HepG2 (cell line): ENCODE measurements around the gene KATNB1. TPM values are rescaled to one million over a fixed set of nuclear protein-coding genes. Genes with fewer than 3 reads are reported as not detected.

Source experiments
- ATAC-seq: fragments of 200-7000 bp; cut with Tn5 transposase; 3 replicates; pipeline ENCODE4 v1.9.1; 2020; ENCODE audit warnings: mild to moderate bottlenecking, moderate library complexity
- BruUV-seq: library from RNA; stranded (reverse); fragments of 400-500 nt; replicated peaks from 2 replicates; lab custom pipeline; 2021; lab: Mats Ljungman, UMichigan
- CTCF ChIA-PET: fragments of 300-600 bp; formaldehyde crosslinking; extraction: SDS; loops from one replicate; lab custom pipeline; 2021; ENCODE audit warnings: low total read pairs, inconsistent platforms, low intra/inter-chr PET ratio; lab: Yijun Ruan, JAX
- POLR2A ChIA-PET: fragments of 350-600 bp; sonication (Branson Sonifier 250); formaldehyde crosslinking; loops from one replicate; lab custom pipeline; 2020; ENCODE audit warnings: antibody characterized with exemption, inconsistent platforms; lab: Yijun Ruan, JAX
- DNase-seq: peaks from one replicate; pipeline ENCODE4 v3.0.0-alpha.2; 2015; ENCODE audit warnings: low spot score
- FAIRE-seq: peaks from 3 replicates; lab custom pipeline; 2011; peaks lifted over from hg19 to GRCh38; lab: Jason Lieb, UNC
- H2AFZ ChIP-seq: one replicate; pipeline ENCODE4 v1.6.1; 2011; ENCODE audit warnings: low read length, inconsistent platforms
- H3K27ac ChIP-seq: fragments of 300-600 bp; 3 replicates; pipeline ENCODE4 v1.8.0; 2011; ENCODE audit warnings: mixed run types, mild to moderate bottlenecking, mixed read lengths, low read length, inconsistent platforms; ENCODE audit not compliant: insufficient read depth; ENCODE audit errors: extremely low read length
- H3K27me3 ChIP-seq, 2 experiments: fragments of 200-600 bp in 1 of 2; 2 replicates in 1 of 2; 3 replicates in 1 of 2; pipeline versions ENCODE4 v1.6.0 to v1.8.0; 2011; ENCODE audit warnings: low read length in 2 of 2, mild to moderate bottlenecking in 2 of 2, moderate library complexity in 2 of 2, inconsistent platforms in 1 of 2; ENCODE audit not compliant: insufficient read depth in 2 of 2, control insufficient read depth in 1 of 2
- H3K36me3 ChIP-seq, 2 experiments: fragments of 200-600 bp in 1 of 2; replicated peaks in 1 of 2; 2 replicates in 1 of 2; 3 replicates in 1 of 2; pipeline versions ENCODE4 v1.5.1 to v1.8.0; 2011; ENCODE audit warnings: low read length in 2 of 2, inconsistent platforms in 1 of 2; ENCODE audit not compliant: insufficient read depth in 2 of 2, control insufficient read depth in 1 of 2
- H3K4me1 ChIP-seq: 2 replicates; pipeline ENCODE4 v1.5.1; 2012; ENCODE audit warnings: low read length, inconsistent platforms; ENCODE audit not compliant: insufficient read depth
- H3K4me2 ChIP-seq: 2 replicates; pipeline ENCODE4 v1.6.0; 2011; ENCODE audit warnings: low read depth, low read length, inconsistent platforms
- H3K4me3 ChIP-seq, 3 experiments: fragments of 200-600 bp in 1 of 3; sonication (generic), shearing (Covaris generic) in 1 of 3; replicated peaks in 1 of 3; 2 replicates each; pipeline ENCODE4 v1.5.1; 2011 to 2016; ENCODE audit warnings: low read length in 3 of 3, inconsistent platforms in 2 of 3, low read depth in 2 of 3, mild to moderate bottlenecking in 2 of 3, control low read depth in 1 of 3, mixed read lengths in 1 of 3; ENCODE audit not compliant: insufficient read depth in 1 of 3
- H3K79me2 ChIP-seq: one replicate; pipeline ENCODE4 v1.6.1; 2011; ENCODE audit warnings: low read length, inconsistent platforms; ENCODE audit not compliant: insufficient read depth
- H3K9ac ChIP-seq: 2 replicates; pipeline ENCODE4 v1.6.0; 2011; ENCODE audit warnings: mild to moderate bottlenecking, low read depth, low read length, inconsistent platforms; ENCODE audit not compliant: insufficient read depth
- H3K9me3 ChIP-seq: 2 replicates; pipeline ENCODE4 v1.5.1; 2012; ENCODE audit warnings: mild to moderate bottlenecking, low read length
- H4K20me1 ChIP-seq: 2 replicates; pipeline ENCODE4 v1.6.0; 2011; ENCODE audit warnings: inconsistent platforms, mild to moderate bottlenecking, low read length, moderate library complexity; ENCODE audit not compliant: insufficient read depth
- EEA1 ChIP-seq: sonication (generic); formaldehyde crosslinking; IDR thresholded peaks from 2 replicates; pipeline ENCODE4 v1.5.1; 2020; ENCODE audit warnings: mild to moderate bottlenecking, missing genetic modification reagents, borderline replicate concordance
- HDAC1 ChIP-seq: sonication (generic); formaldehyde crosslinking; IDR thresholded peaks from 2 replicates; pipeline ENCODE4 v1.5.1; 2020; ENCODE audit warnings: mild to moderate bottlenecking, missing genetic modification reagents
- HES4 ChIP-seq: sonication (generic); formaldehyde crosslinking; IDR thresholded peaks from 2 replicates; pipeline ENCODE4 v1.9.0; 2021; ENCODE audit warnings: mild to moderate bottlenecking, missing genetic modification reagents, borderline replicate concordance
- POLR2G ChIP-seq: fragments of 200-400 bp; formaldehyde crosslinking; IDR thresholded peaks from 2 replicates; pipeline ENCODE4 v1.6.1; 2018; ENCODE audit warnings: mild to moderate bottlenecking, low read depth, low read length, moderate library complexity
- SRF ChIP-seq: IDR thresholded peaks from 2 replicates; pipeline ENCODE4 v1.6.1; 2011; ENCODE audit warnings: mild to moderate bottlenecking, low read depth, low read length, moderate library complexity
- TBX3 ChIP-seq: fragments of 450-650 bp; IDR thresholded peaks from 2 replicates; pipeline ENCODE4 v1.6.1; 2017; ENCODE audit warnings: antibody characterized with exemption, mild to moderate bottlenecking, inconsistent platforms, borderline replicate concordance
- TOE1 ChIP-seq: sonication (generic); formaldehyde crosslinking; IDR thresholded peaks from 2 replicates; pipeline ENCODE4 v1.4.0; 2020; ENCODE audit warnings: mild to moderate bottlenecking, missing genetic modification reagents
- ZFP36L2 ChIP-seq: sonication (generic); formaldehyde crosslinking; IDR thresholded peaks from 2 replicates; pipeline ENCODE4 v1.4.0; 2020; ENCODE audit warnings: missing genetic modification reagents
- ZFX ChIP-seq: sonication (generic); formaldehyde crosslinking; IDR thresholded peaks from 2 replicates; pipeline ENCODE4 v1.4.0; 2020; ENCODE audit warnings: mild to moderate bottlenecking, low read depth, missing genetic modification reagents, moderate library complexity
- ZNF589 ChIP-seq: sonication (generic); formaldehyde crosslinking; conservative IDR thresholded peaks from 2 replicates; pipeline ENCODE4 v1.8.0; 2022; ENCODE audit warnings: mild to moderate bottlenecking, moderate library complexity, missing genetic modification reagents
- ZNF615 ChIP-seq: sonication (generic); formaldehyde crosslinking; IDR thresholded peaks from 2 replicates; pipeline ENCODE4 v1.5.0; 2020; ENCODE audit warnings: mild to moderate bottlenecking, missing genetic modification reagents, borderline replicate concordance
- ZNF629 ChIP-seq: sonication (generic); formaldehyde crosslinking; conservative IDR thresholded peaks from 2 replicates; pipeline ENCODE4 v1.5.0; 2020; ENCODE audit warnings: missing genetic modification reagents
- WGBS: methylation state at CpG from one replicate; pipeline ENCODE4 v1.1.6; 2017; ENCODE audit warnings: low lambda C conversion rate; 5-methylcytosine and 5-hydroxymethylcytosine counted together
- in situ Hi-C: cut with HindIII; loops from 2 replicates; pipeline ENCODE4 v1.10.0; 2017; ENCODE audit warnings: low pct_unique_long_range_greater_than_20kb; ENCODE audit not compliant: extremely low pct_ligation_motif_present
- intact Hi-C: fragments of 100-400 bp; cut with micrococcal nuclease; formaldehyde crosslinking; loops from one replicate; pipeline ENCODE4 v1.10.0; 2022; ENCODE audit not compliant: unreplicated experiment
- polyA plus RNA-seq, 8 experiments: library from polyadenylated mRNA; depleted of rRNA in 3 of 8; stranded (reverse) in 7 of 8; unstranded in 1 of 8; fragments of >200 nt; fragmentation: Illumina TruSeq in 4 of 8; extraction: Trizol in 4 of 8; gene quantifications; 2 replicates each; pipeline versions ENCODE4 v1.2.1 to v1.2.3, GENCODE V29; 2011 to 2016; ENCODE audit warnings: low read depth in 4 of 8, missing spikeins in 1 of 8, mixed read lengths in 1 of 8; ENCODE audit not compliant: insufficient read depth in 1 of 8
- total RNA-seq, 5 experiments: library from RNA; depleted of rRNA; stranded (reverse); fragments of >200 nt; fragmentation: Illumina TruSeq; extraction: Trizol; gene quantifications; 2 replicates each; pipeline ENCODE4 v1.2.3, GENCODE V29; 2016; ENCODE audit warnings: low read depth in 1 of 5
- TF ChIP-seq, protein P1 (sequence below): sonication (generic); formaldehyde crosslinking; IDR thresholded peaks from 2 replicates; pipeline ENCODE4 v1.5.0; 2020; ENCODE audit warnings: missing genetic modification reagents, mild to moderate bottlenecking, borderline replicate concordance
- TF ChIP-seq, protein P2 (sequence below): sonication (generic); formaldehyde crosslinking; conservative IDR thresholded peaks from 2 replicates; pipeline ENCODE4 v1.8.0; 2022; ENCODE audit warnings: low read depth, missing genetic modification reagents

Gene KATNB1
- total and polyA plus RNA-seq, 2 of the 13 experiments (the other 11 are each of a cell fraction or from before 2014, with no cell fraction given), result 31.5 to 43.5 TPM

DNA sequence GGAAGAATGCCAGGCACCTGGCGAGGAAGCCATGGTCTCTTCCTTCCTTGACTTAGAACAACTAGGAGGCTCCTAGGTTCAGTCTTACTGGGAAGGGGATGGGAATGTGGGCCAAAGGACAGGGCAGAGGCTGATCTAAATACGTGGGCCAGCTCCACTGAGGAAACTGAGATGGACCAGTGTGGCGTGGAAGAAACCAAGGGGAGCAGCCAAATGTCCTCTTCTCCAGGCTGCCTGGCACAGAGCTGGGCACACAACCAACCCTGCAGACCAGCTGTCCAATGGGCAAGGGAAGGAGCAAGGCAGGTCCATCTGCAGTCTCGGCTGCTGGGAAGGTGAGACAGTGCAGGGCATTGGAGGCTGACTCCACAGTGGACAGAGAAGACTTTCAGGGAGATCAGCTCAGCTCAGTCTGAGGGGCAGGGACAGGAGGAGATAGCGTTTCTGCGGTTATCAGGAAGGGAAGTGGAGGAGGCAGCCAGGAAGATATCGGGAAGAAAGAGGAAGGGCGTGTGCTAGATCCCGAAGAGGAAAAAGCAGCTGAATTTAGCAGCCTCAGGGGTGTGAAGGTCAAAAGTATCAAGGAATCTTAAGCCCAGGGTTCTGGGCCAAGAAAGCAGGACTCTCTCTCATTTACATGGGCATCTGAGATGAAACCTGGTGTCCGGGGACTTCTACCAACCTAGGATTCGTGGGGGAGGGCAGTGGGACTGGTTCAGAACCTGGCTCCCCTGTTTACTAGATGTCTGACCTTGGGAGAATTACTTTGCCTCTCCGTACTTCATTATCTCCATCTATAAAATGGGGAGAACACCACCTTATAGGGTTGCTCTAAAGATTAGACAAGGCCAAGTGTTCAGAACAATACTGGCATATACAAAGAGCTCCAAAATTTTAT lies 64.9 kb downstream of the KATNB1 start:
- no peaks in the 10 kb centered on the region for H3K27me3 ChIP-seq
- H3K79me2 ChIP-seq, result peaks cover 40% of the 10 kb centered on the region
- H4K20me1 ChIP-seq, result no peaks in the 10 kb centered on the region; the same call in 1 of the 2 replicates
- in situ Hi-C loops (no loop called here), intact Hi-C loops (no loop called here)
- 0 out of 2 replicates have a peak overlapping the region, but pooled peaks have one; percentile 3 for H3K9ac ChIP-seq
- DNase-seq (no peak), FAIRE-seq (no peak), ATAC-seq (no peak)
- ChIA-PET POLR2A (interaction anchor here (1.5 to 12.4 kb wide), 7 partner anchors 10 to 318 kb away, joined by 3 to 141 read pairs (median 5); partner anchors contain the start of gene KATNB1), CTCF (interaction anchor here (1.8 kb wide), 1 partner anchor 43 kb away, joined by 6 read pairs; no protein-coding TSS in a partner anchor)
- peak overlapping the region in 2 of 3 experiments; percentile 77 to 89; a peak in 4 of 6 replicates for H3K4me3 ChIP-seq
- no peak overlapping the region for H2AFZ ChIP-seq
- H3K36me3 ChIP-seq, result peaks cover 0 to 6% of the 10 kb centered on the region in 2 experiments; a peak in 1 of 5 replicates
- H3K9me3 ChIP-seq, result no peaks in the 10 kb centered on the region
- no TSS peak for BruUV-seq
- WGBS, result 82% methylated on average over 12 of the region's 12 CpGs
- peak overlapping the region; percentile 100 for H3K4me2 ChIP-seq
- peaks cover 89% of the 10 kb centered on the region for H3K4me1 ChIP-seq
- no peak overlapping the region for H3K27ac ChIP-seq
- TF ChIP-seq POLR2G, result no peak
- no peak for TF ChIP-seq ZNF615 (CRISPR knock-in tag)
- no peak for TF ChIP-seq ZFP36L2
- TF ChIP-seq ZNF589 (CRISPR knock-in tag), result no peak
- TF ChIP-seq TOE1 (CRISPR knock-in tag), result no peak
- TF ChIP-seq HDAC1 (CRISPR knock-in tag), result peak; percentile 3; the same call in 1 of the 2 replicates
- peak; percentile 34; the same call in 1 of the 2 replicates for TF ChIP-seq HES4
- TF ChIP-seq, protein P1, sequence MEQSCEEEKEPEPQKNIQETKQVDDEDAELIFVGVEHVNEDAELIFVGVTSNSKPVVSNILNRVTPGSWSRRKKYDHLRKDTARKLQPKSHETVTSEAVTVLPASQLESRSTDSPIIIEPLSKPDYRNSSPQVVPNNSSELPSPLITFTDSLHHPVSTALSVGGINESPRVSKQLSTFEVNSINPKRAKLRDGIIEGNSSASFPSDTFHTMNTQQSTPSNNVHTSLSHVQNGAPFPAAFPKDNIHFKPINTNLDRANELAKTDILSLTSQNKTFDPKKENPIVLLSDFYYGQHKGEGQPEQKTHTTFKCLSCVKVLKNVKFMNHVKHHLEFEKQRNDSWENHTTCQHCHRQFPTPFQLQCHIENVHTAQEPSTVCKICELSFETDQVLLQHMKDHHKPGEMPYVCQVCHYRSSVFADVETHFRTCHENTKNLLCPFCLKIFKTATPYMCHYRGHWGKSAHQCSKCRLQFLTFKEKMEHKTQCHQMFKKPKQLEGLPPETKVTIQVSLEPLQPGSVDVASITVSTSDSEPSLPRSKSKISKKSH (CRISPR knock-in tag), result peak; percentile 42; the same call in 1 of the 2 replicates
- TF ChIP-seq ZFX (CRISPR knock-in tag), result 0 out of 2 replicates have a peak, but pooled peaks have one; percentile 12
- no peak for TF ChIP-seq EEA1 (CRISPR knock-in tag)
- no peak for TF ChIP-seq TBX3
- TF ChIP-seq, protein P2, sequence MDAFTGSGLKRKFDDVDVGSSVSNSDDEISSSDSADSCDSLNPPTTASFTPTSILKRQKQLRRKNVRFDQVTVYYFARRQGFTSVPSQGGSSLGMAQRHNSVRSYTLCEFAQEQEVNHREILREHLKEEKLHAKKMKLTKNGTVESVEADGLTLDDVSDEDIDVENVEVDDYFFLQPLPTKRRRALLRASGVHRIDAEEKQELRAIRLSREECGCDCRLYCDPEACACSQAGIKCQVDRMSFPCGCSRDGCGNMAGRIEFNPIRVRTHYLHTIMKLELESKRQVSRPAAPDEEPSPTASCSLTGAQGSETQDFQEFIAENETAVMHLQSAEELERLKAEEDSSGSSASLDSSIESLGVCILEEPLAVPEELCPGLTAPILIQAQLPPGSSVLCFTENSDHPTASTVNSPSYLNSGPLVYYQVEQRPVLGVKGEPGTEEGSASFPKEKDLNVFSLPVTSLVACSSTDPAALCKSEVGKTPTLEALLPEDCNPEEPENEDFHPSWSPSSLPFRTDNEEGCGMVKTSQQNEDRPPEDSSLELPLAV, result no peak
- TF ChIP-seq ZNF629 (CRISPR knock-in tag), result peak; percentile 51; the same call in 1 of the 2 replicates
- TF ChIP-seq SRF, result no peak
